HG02642 (cell line): ENCODE results near the gene DCTN2.
"Not testable (repeated sequence)": the region's sequence is repeated elsewhere in the genome, so short reads cannot be mapped to it uniquely, and the experiment has no call there.

Experiments used
- ATAC-seq: cut with Tn5 transposase; IDR thresholded peaks from one replicate; pipeline ENCODE4 v1.9.1; 2021; ENCODE audit warnings: mild to moderate bottlenecking; ENCODE audit not compliant: unreplicated experiment, poor library complexity

DCTN2 gene

GRCh38 chr12:57517718-57518117 is 29.3 kb downstream of the DCTN2 start:
- not testable (repeated sequence) for ATAC-seq

GRCh38 chr12:57517187-57517586 is 29.8 kb downstream of the DCTN2 start:
- no peak for ATAC-seq

- ATAC-seq, result no peak
These were observed 30.3 kb downstream of the DCTN2 start for GRCh38 chr12:57516617-57517153.

- no peak for ATAC-seq
These were observed 31.0 kb downstream of the DCTN2 start for GRCh38 chr12:57515934-57516541.

GRCh38 chr12:57515408-57515933 is 31.5 kb downstream of the DCTN2 start:
- no peak for ATAC-seq

GRCh38 chr12:57514720-57515407 is 32.1 kb downstream of the DCTN2 start:
- ATAC-seq, result no peak

GRCh38 chr12:57514246-57514645 is 32.7 kb downstream of the DCTN2 start:
- ATAC-seq, result not testable (repeated sequence)

GRCh38 chr12:57513677-57514076 is 33.3 kb downstream of the DCTN2 start:
- not testable (repeated sequence) for ATAC-seq

DNA sequence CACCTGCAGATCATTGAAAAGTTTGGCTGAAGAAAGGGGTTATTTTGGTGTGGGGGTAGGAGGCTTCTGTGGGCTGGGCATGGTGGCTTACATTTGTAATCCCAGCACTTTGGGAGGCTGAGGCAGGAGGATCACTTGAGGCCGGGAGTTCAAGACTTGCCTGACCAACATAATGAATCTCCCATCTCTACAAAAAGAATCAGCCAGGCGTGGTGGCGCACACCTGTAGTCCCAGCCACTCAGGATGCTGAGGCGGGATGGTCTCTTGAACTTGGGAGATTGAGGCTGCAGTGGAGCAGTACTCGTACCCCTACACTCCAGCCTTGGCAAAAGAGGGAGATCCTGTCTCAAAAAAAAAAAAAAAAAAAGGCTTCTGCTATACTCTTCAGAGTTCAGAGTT is 33.7 kb downstream of the DCTN2 start:
- ATAC-seq, result no peak

- ATAC-seq, result no peak
These were observed 34.3 kb downstream of the DCTN2 start for GRCh38 chr12:57512665-57513064.

- ATAC-seq, result no peak
These were observed 35.2 kb downstream of the DCTN2 start for GRCh38 chr12:57511588-57512325.

- ATAC-seq, result no peak
These were observed 35.8 kb downstream of the DCTN2 start for GRCh38 chr12:57511161-57511560.

GRCh38 chr12:57507796-57508195 is 39.2 kb downstream of the DCTN2 start:
- ATAC-seq, result not testable (repeated sequence)

- not testable (repeated sequence) for ATAC-seq
These were observed 40.5 kb downstream of the DCTN2 start for GRCh38 chr12:57506541-57506940.

DNA sequence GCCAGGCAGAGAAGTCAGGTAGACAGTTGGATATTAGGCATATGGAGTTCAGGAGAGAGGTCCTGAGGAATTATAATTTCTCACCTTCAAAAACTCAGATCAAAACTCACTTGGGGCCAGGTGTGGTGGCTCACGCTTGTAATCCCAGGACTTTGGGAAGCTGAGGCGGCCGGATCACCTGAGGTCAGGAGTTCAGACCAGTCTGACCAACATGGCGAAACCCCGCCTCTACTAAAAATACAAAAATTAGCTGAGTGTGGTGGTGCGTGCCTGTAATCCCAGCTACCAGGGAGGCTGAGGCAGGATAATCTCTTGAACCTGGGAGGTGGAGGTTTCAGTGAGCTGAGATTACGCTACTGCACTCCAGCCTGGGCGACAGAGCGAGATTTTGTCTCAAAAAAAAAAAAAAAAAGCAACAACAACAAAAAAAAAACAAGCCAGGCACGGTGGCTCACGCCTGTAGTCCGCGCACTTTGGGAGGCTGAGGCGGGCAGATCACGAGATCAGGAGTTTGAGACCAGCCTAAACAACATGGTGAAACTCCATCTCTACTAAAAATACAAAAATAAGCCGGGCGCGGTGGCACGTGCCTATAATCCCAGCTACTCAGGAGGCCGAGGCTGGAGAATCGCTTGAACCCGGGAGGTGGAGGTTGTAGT is 44.6 kb downstream of the DCTN2 start:
- ATAC-seq, result not testable (repeated sequence)

GRCh38 chr12:57500213-57500612 is 46.8 kb downstream of the DCTN2 start:
- no peak for ATAC-seq

GRCh38 chr12:57498571-57498970 is 48.4 kb downstream of the DCTN2 start:
- ATAC-seq, result no peak

DNA sequence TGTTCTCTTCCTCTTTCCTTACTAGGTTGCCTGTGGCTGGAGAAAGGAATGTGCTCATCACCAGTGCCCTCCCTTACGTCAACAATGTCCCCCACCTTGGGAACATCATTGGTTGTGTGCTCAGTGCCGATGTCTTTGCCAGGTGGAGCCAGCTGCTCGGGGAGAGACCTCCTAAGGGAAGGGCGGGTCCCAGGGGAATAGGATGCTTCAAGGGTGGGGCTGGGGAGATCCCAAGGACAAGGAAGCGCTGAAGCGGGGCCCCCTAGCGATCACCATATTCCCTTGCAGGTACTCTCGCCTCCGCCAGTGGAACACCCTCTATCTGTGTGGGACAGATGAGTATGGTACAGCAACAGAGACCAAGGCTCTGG is 48.9 kb downstream of the DCTN2 start:
- ATAC-seq, result no peak

DNA sequence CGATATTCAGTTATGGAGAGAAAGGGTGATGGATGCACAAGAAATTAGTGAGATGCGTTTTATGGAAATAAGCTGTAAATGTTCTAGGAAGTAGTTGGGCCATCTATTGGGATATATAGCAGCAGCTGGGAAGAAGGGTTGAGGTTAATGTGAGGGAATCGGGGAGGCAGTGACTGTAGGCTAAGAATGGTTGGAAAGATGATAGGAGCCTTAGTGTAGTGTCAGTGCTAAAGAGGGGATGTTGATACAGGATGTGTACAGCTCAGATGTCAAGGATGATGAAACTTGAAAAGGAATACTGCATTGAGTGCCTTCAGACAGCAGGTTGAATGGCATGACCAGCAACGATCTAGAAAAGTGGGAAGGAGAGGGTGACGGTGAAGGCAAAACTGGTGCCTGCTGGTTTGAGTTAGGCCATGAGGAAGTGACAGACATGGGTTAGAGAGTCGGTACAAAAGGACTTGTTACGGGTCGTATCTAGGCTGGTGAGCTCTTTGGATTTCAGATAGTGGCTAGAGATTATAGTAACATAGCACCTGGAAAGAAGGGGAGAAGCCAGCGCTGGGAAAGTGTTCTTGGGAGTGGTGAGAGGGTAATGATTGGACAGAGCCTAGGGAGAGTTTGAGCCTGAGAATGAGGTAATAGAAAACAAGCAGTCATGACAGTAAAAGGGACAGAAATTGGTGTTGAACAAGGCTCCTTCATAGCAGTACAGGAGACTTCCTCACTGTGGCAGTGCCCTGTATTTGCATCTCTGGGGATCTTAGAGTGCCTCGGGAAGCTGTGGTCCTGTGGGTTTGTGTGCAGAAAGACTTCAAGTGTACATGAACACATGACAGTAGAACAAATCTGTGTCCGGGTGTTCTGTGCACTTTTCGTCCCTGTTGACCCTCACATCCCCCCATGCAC is 49.5 kb downstream of the DCTN2 start:
- ATAC-seq, result no peak
